H9 (cell line): ENCODE measurements around the gene PRKAR2B. TPM values are rescaled to one million over a fixed set of nuclear protein-coding genes. Genes with fewer than 3 reads are reported as not detected.

Source experiments
- DNase-seq: peaks from one replicate; pipeline ENCODE4 v3.0.0-alpha.2; 2017
- H2AFZ ChIP-seq: one replicate; pipeline ENCODE4 v1.6.1; 2013; ENCODE audit warnings: mild to moderate bottlenecking, low read length, control low read depth, moderate library complexity
- H2AK5ac ChIP-seq: 2 replicates; pipeline ENCODE4 v1.6.1; 2013; ENCODE audit warnings: low read length, control low read depth, mixed read lengths; ENCODE audit not compliant: insufficient read length
- H2BK120ac ChIP-seq: one replicate; pipeline ENCODE4 v1.6.1; 2013; ENCODE audit warnings: low read depth, mild to moderate bottlenecking, low read length, control low read depth, inconsistent platforms; ENCODE audit not compliant: poor library complexity, severe bottlenecking
- H2BK12ac ChIP-seq: 2 replicates; pipeline ENCODE4 v1.6.1; 2013; ENCODE audit warnings: low read length, control low read depth, mixed read lengths, low read depth; ENCODE audit not compliant: insufficient read length
- H2BK15ac ChIP-seq: 2 replicates; pipeline ENCODE4 v1.6.1; 2013; ENCODE audit warnings: low read depth, low read length, control low read depth
- H2BK20ac ChIP-seq: one replicate; pipeline ENCODE4 v1.6.1; 2013; ENCODE audit warnings: low read depth, mild to moderate bottlenecking, low read length, control low read depth, inconsistent platforms; ENCODE audit not compliant: poor library complexity, severe bottlenecking
- H2BK5ac ChIP-seq: 2 replicates; pipeline ENCODE4 v1.6.1; 2013; ENCODE audit warnings: low read length, control low read depth, mixed read lengths; ENCODE audit not compliant: insufficient read length
- H3K14ac ChIP-seq: 2 replicates; pipeline ENCODE4 v1.6.1; 2013; ENCODE audit warnings: low read length, control low read depth; ENCODE audit not compliant: insufficient read depth
- H3K18ac ChIP-seq: 2 replicates; pipeline ENCODE4 v1.6.1; 2013; ENCODE audit warnings: low read depth, mild to moderate bottlenecking, mixed read lengths, low read length, control low read depth; ENCODE audit not compliant: insufficient read length
- H3K23ac ChIP-seq: 2 replicates; pipeline ENCODE4 v1.6.1; 2013; ENCODE audit warnings: low read length, control low read depth, mixed read lengths, low read depth; ENCODE audit not compliant: insufficient read length
- H3K23me2 ChIP-seq: 2 replicates; pipeline ENCODE4 v1.6.1; 2013; ENCODE audit warnings: low read depth, mild to moderate bottlenecking, mixed read lengths, low read length, control low read depth; ENCODE audit not compliant: insufficient read length, poor library complexity, severe bottlenecking
- H3K27ac ChIP-seq: 2 replicates; pipeline ENCODE4 v1.5.1; 2013; ENCODE audit warnings: low read length, control low read depth, mixed read lengths, low read depth; ENCODE audit not compliant: insufficient read length
- H3K27me3 ChIP-seq: 2 replicates; pipeline ENCODE4 v1.6.1; 2013; ENCODE audit warnings: low read length, control low read depth, inconsistent platforms; ENCODE audit not compliant: insufficient read depth
- H3K4ac ChIP-seq: 2 replicates; pipeline ENCODE4 v1.6.1; 2013; ENCODE audit warnings: low read depth, mild to moderate bottlenecking, control low read depth, inconsistent platforms, low read length, moderate library complexity
- H3K4me1 ChIP-seq: 2 replicates; pipeline ENCODE4 v1.6.1; 2013; ENCODE audit warnings: low read length, control low read depth, inconsistent platforms; ENCODE audit not compliant: insufficient read depth
- H3K4me2 ChIP-seq: 2 replicates; pipeline ENCODE4 v1.6.1; 2013; ENCODE audit warnings: low read length, control low read depth, mixed read lengths; ENCODE audit not compliant: insufficient read length, insufficient read depth
- H3K56ac ChIP-seq: 2 replicates; pipeline ENCODE4 v1.6.1; 2013; ENCODE audit warnings: low read depth, mild to moderate bottlenecking, mixed read lengths, low read length, control low read depth; ENCODE audit not compliant: insufficient read length
- H3K79me1 ChIP-seq: 2 replicates; pipeline ENCODE4 v1.6.1; 2013; ENCODE audit warnings: low read depth, mild to moderate bottlenecking, moderate library complexity, low read length, control low read depth, inconsistent platforms; ENCODE audit not compliant: insufficient read depth, poor library complexity, severe bottlenecking
- H3K79me2 ChIP-seq: 2 replicates; pipeline ENCODE4 v1.6.1; 2013; ENCODE audit warnings: low read length, control low read depth, inconsistent platforms; ENCODE audit not compliant: insufficient read depth
- H3K9ac ChIP-seq: 2 replicates; pipeline ENCODE4 v1.6.1; 2013; ENCODE audit warnings: low read length, control low read depth, mixed read lengths; ENCODE audit not compliant: insufficient read length; ENCODE audit errors: extremely low read depth
- H3K9me3 ChIP-seq: one replicate; pipeline ENCODE4 v1.6.1; 2013; ENCODE audit warnings: low read depth, low read length, inconsistent platforms; ENCODE audit not compliant: control insufficient read depth
- H3T11ph ChIP-seq: one replicate; pipeline ENCODE4 v1.6.1; 2013; ENCODE audit warnings: mild to moderate bottlenecking, low read length, control low read depth, inconsistent platforms
- H4K20me1 ChIP-seq: one replicate; pipeline ENCODE4 v1.6.1; 2013; ENCODE audit not compliant: control insufficient read depth, insufficient read length, insufficient read depth
- H4K5ac ChIP-seq: 2 replicates; pipeline ENCODE4 v1.6.1; 2013; ENCODE audit warnings: low read depth, mild to moderate bottlenecking, mixed read lengths, low read length, control low read depth; ENCODE audit not compliant: insufficient read length
- H4K8ac ChIP-seq: replicated peaks from 2 replicates; pipeline ENCODE4 v1.6.1; 2013; ENCODE audit warnings: low read length, control low read depth, mixed read lengths, low read depth; ENCODE audit not compliant: insufficient read length
- H4K91ac ChIP-seq: 2 replicates; pipeline ENCODE4 v1.6.1; 2013; ENCODE audit warnings: low read depth, mild to moderate bottlenecking, moderate library complexity, mixed read lengths, low read length, control low read depth; ENCODE audit not compliant: insufficient read length
- H3K27ac Mint-ChIP-seq, 3 experiments: 2 replicates in 2 of 3; 3 replicates in 1 of 3; pipeline ENCODE4 v1.8.0; 2020 to 2021; ENCODE audit warnings: mixed read lengths in 3 of 3, mild to moderate bottlenecking in 1 of 3, moderate library complexity in 1 of 3
- H3K27me3 Mint-ChIP-seq: 2 replicates; pipeline ENCODE4 v1.8.0; 2021; ENCODE audit warnings: low read depth, mild to moderate bottlenecking, moderate library complexity, mixed read lengths
- H3K36me3 Mint-ChIP-seq, 3 experiments: 2 replicates in 2 of 3; 3 replicates in 1 of 3; pipeline ENCODE4 v1.8.0; 2020 to 2021; ENCODE audit warnings: low read depth in 3 of 3, mixed read lengths in 3 of 3; ENCODE audit not compliant: insufficient read depth in 1 of 3
- H3K4me1 Mint-ChIP-seq, 2 experiments: 2 replicates each; pipeline ENCODE4 v1.8.0; 2020; ENCODE audit warnings: mixed read lengths in 2 of 2
- H3K4me3 Mint-ChIP-seq, 2 experiments: 2 replicates in 1 of 2; 3 replicates in 1 of 2; pipeline ENCODE4 v1.8.0; 2020 to 2021; ENCODE audit warnings: mild to moderate bottlenecking in 2 of 2, mixed read lengths in 2 of 2, moderate library complexity in 1 of 2
- H3K9me3 Mint-ChIP-seq, 2 experiments: 2 replicates in 1 of 2; 3 replicates in 1 of 2; pipeline ENCODE4 v1.8.0; 2020; ENCODE audit warnings: mild to moderate bottlenecking in 2 of 2, mixed read lengths in 2 of 2, moderate library complexity in 1 of 2
- CTCF ChIP-seq: fragments of 200-600 bp; sonication (generic); conservative IDR thresholded peaks from 3 replicates; pipeline ENCODE4 v1.8.0; 2021; ENCODE audit warnings: antibody characterized with exemption, mild to moderate bottlenecking
- WGBS: extraction: QIAGEN DNeasy Blood & Tissue Kit; methylation state at CpG from one replicate; pipeline ENCODE4 v1.1.7; 2013; ENCODE audit warnings: missing lambda C conversion rate, low lambda C conversion rate, mixed read lengths; ENCODE audit not compliant: insufficient read length; ENCODE audit errors: extremely low coverage; 5-methylcytosine and 5-hydroxymethylcytosine counted together
- total RNA-seq: library from RNA; stranded (reverse); gene quantifications from 2 replicates; pipeline ENCODE4 v1.2.1, GENCODE V29; 2021

Gene PRKAR2B
- total RNA-seq, 1 experiment from 2014 or later, result 16.6 TPM

- H3K9ac ChIP-seq, result no peak overlapping the region
- H3K56ac ChIP-seq, result no peak overlapping the region
- H3K4me1 ChIP-seq, result no peaks in the 10 kb centered on the region
- H3K23me2 ChIP-seq, result no peaks in the 10 kb centered on the region
- no peak overlapping the region for H2BK20ac ChIP-seq
- no CpG with 5 or more reads among the region's 5 CpGs for WGBS
- no peaks in the 10 kb centered on the region for H3K79me1 ChIP-seq
- H3K4me2 ChIP-seq, result no peak overlapping the region
- peaks cover 7 to 26% (median 17%) of the 10 kb centered on the region in 3 experiments; a peak in 6 of 7 replicates for H3K36me3 Mint-ChIP-seq
- no peak overlapping the region for H2AK5ac ChIP-seq
- no peak overlapping the region for H2BK15ac ChIP-seq
- no peak overlapping the region for H4K5ac ChIP-seq
- no peak overlapping the region for H3K18ac ChIP-seq
- no peak overlapping the region for H2BK120ac ChIP-seq
- H3K27ac Mint-ChIP-seq, result peak overlapping the region in 1 of 3 experiments; percentile 32; a peak in 2 of 7 replicates
- H3K27me3 Mint-ChIP-seq, result no peaks in the 10 kb centered on the region
- no peaks in the 10 kb centered on the region for H3K9me3 ChIP-seq
- H4K20me1 ChIP-seq, result no peaks in the 10 kb centered on the region
- no peak for DNase-seq
- H3K27ac ChIP-seq, result no peak overlapping the region
- no peak overlapping the region for H3K23ac ChIP-seq
- H3K9me3 Mint-ChIP-seq, result no peaks in the 10 kb centered on the region
- TF ChIP-seq CTCF, result no peak
- H4K8ac ChIP-seq, result no peak overlapping the region
- H3K4ac ChIP-seq, result no peak overlapping the region
- no peaks in the 10 kb centered on the region for H3K79me2 ChIP-seq
- H3K4me1 Mint-ChIP-seq, result peaks cover 0 to 4% of the 10 kb centered on the region in 2 experiments; a peak in 2 of 4 replicates
- no peak overlapping the region for H3K14ac ChIP-seq
- no peak overlapping the region for H2BK5ac ChIP-seq
- no peak overlapping the region for H4K91ac ChIP-seq
- no peak overlapping the region for H2BK12ac ChIP-seq
- no peak overlapping the region for H3K4me3 Mint-ChIP-seq
- H2AFZ ChIP-seq, result no peak overlapping the region
- no peaks in the 10 kb centered on the region for H3K27me3 ChIP-seq
- H3T11ph ChIP-seq, result no peak overlapping the region
Observed at GRCh38 chr7:107208563-107208962, 164.1 kb downstream of the PRKAR2B start.
